ENCODE measurements around the gene UNG. TPM values are rescaled to one million over a fixed set of nuclear protein-coding genes. Genes with fewer than 3 reads are reported as not detected.

UNG gene
- total RNA-seq, 1 experiment from 2014 or later: 67.5 TPM

DNA sequence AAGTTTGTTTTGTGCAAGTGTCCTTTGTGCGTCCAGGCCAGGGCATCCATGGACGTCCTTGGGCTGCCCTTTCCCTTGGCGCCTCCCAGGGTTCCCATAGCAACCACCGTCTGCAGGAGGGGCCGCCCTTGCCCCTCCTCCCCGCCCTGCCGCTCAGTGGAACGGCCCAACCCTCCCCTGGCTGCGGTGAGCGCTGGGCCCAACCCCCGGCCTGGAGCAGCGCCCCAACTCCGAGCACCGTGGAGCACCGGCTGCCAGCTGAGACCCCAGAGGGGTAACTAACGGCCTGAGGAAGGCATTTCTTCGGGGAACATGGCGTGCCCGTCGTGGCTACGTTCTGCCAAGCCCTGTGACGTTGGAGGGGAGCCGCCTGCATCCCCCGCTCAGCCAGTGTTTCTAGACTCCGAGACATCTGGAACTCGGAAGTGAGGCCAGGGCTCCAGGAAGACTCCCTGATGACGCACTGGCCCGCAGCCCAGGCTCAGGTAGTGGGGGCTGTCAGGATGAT lies 13.6 kb downstream of the UNG start:
- Histone ChIP-seq H3K27me3 (no peaks in the 10 kb centered on the region), H3K4me3 (no peak overlapping the region), H3K36me3 (peaks cover 23% of the 10 kb centered on the region), H3K9me3 (no peaks in the 10 kb centered on the region)
- DNase-seq: no peak

DNA sequence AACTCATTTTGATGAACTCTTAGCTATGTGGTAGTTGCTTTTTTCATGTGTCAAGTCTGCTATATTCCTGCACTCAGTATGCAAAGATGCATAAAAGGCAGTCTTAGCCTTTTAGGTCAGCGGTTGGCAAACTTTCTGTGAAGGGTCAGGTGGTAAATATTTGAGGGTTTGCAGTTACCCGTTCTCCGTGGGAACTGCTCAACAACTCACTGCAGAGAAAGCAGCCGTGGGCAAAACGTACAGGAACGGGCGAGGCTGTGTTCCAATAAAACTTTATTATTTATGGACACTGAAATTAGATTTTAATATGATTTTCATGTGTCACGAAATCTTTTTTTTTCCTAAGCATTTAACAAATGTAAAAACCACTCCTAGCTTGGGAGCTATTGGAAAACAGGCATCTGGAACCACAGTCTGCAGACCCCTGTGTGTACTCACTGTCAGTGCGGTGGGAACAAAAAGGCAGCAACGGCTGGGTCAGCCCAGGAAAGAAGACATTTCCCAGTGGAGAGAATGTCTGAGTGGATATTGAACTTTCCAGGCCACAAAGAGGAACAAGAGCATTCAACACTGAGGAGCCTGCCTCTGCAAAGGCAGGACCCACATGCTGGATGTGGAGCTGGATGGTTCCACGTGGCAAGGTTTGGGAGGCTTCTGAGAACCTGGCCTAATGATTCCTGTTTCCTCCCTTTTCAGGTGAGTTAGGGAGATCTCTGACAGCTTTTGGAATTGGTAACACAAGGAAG lies 15.5 kb downstream of the UNG start:
- H3K4me3 ChIP-seq: no peak overlapping the region
- no peaks in the 10 kb centered on the region for H3K27me3 ChIP-seq
- H3K9me3 ChIP-seq: no peaks in the 10 kb centered on the region
- no peak for DNase-seq
- H3K36me3 ChIP-seq: peaks cover 10% of the 10 kb centered on the region

DNA sequence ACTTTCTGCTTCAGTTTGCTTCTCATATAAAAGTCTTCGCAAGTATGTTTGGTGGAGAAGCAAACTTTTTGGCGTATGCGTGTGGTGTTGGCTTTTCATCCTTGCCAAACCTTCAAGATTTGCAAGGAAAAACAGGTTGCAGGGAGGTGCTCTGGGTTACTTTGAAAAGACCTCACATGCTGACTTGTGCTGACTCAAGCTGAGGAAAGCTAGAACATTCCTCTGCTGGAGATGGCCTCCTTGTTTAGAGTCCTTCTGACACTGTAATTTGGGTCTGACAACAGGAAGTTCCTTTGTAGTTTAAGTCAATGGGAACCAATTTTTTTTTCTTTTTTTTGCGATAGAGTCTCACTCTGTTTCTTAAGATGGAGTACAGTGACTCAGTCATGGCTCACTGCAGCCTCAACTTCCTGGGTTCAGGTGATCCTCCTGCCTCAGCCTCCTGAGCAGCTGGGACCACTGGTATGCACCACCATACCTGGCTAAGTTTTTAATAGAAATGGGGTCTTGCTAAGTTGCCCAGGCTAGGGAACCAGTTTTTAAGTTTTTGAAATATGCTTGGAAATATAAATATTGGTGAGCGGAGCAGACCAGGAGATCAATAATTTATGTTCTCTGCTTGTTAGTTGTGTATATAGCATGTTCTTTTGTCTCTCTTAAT lies 16.4 kb downstream of the UNG start:
- Histone ChIP-seq H3K36me3 (peaks cover 3% of the 10 kb centered on the region), H3K9me3 (no peaks in the 10 kb centered on the region), H3K4me3 (no peak overlapping the region), H3K27me3 (no peaks in the 10 kb centered on the region)
- DNase-seq: no peak

DNA sequence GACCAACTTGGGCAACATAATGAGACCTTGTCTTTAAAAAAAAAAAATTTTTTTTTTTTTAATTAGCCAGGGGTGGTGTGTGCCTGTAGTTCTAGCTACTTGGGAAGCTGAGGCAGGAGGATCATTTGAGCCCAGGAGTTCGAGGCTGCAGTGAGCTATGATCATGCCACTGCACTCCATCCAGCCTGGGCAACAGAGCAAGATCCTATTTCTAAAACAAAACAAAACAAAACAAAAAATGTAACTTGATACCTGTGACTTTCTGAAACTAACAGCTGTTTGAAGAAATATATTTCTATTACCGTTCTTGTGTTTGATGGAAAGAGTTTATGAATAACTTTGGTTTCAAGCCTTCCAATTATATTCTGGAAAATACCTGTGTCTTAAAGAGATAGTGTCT lies 17.2 kb downstream of the UNG start:
- Histone ChIP-seq H3K9me3 (no peaks in the 10 kb centered on the region), H3K36me3 (no peaks in the 10 kb centered on the region; the same call in none of the 2 replicates), H3K27me3 (no peaks in the 10 kb centered on the region), H3K4me3 (no peak overlapping the region)
- no peak for DNase-seq

DNA sequence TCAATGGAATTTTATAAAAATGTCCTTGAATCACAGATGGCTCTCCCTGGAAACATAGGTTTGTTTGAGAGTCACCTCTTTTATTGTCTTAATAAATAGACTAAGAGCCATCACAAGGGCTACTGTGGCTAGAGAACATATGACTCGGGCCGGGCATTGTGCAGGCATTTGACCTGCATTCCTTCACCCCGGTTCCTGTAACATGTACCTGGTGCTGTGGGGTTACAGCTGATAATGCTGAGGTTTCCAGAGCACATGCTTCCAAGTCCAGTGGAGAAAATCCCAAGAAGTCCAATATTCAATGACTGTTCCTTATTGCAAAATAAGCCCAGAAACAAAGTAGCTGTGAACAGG lies 18.0 kb downstream of the UNG start:
- H3K36me3 ChIP-seq: no peaks in the 10 kb centered on the region; the same call in 1 of the 2 replicates
- DNase-seq: no peak
- no peak overlapping the region for H3K4me3 ChIP-seq
- no peaks in the 10 kb centered on the region for H3K27me3 ChIP-seq
- no peaks in the 10 kb centered on the region for H3K9me3 ChIP-seq

DNA sequence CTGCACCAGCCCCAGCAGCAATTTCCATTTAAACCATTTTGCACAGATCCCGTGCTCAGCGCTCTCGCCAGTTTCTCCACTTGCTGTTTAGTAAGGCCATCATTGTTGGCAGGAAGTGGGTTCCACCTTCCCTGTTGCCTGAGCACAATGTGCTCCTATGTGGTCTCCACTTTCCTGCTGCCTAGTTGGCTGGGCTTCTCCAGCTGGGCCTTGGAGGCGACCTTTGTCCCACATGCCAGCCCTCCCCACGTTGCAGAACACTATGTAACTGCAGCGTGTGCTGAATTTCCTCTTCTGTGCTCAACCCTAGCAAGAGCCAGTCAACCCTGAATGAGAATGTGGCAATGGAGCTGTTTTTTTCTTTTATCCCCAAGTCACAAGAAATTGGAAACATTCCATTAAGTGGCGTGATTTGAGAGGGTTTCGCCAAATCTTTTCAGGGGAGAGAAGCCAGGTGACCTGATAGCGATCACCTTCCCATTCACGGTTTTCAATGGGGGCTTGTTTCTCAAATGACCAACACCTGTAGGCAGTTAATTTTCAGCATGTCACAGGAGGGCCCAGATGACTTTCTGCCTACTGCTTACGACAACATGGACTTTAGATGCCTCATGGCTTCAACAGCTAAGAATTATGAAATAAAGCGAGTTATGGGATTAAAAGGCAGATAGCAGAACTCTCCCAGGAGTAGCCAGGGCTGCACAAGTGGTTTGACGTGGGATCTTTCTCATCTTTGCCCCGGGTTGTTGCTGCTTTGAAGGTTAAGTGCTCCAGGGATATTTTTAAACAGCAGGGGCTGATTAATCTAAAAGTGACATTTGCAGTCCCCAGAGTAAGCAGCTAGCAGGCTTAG lies 18.6 kb downstream of the UNG start, which contains the start of gene ACACB:
Gene ACACB, plus strand, starts transcription at position 830 of the 853 bp plus-strand sequence. CDS start 22,819 bp downstream, outside the sequence.
- Histone ChIP-seq H3K36me3 (no peaks in the 10 kb centered on the region; the same call in 1 of the 2 replicates), H3K27me3 (no peaks in the 10 kb centered on the region), H3K9me3 (no peaks in the 10 kb centered on the region), H3K4me3 (no peak within 1 kb of the TSS)
- no peak for DNase-seq

DNA sequence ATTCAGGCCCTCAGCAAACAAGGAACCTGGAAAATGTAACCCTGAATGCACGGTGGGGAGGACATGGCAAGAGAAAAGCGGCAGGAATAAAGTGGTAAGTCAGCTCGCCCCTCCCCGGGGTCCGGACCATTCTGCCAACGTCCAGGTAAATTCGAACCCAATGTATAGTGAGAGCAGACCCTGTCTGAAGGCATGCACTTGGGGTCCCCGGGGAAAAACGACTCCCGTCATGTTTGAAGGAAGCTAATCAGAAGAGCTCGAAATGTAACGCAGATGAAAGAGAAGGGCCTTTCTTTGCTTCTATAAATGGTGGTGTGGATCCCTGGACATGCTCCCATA lies 19.2 kb downstream of the UNG start:
- H3K36me3 ChIP-seq: no peaks in the 10 kb centered on the region; the same call in 1 of the 2 replicates
- H3K27me3 ChIP-seq: no peaks in the 10 kb centered on the region
- no peak overlapping the region for H3K4me3 ChIP-seq
- DNase-seq: no peak
- no peaks in the 10 kb centered on the region for H3K9me3 ChIP-seq

DNA sequence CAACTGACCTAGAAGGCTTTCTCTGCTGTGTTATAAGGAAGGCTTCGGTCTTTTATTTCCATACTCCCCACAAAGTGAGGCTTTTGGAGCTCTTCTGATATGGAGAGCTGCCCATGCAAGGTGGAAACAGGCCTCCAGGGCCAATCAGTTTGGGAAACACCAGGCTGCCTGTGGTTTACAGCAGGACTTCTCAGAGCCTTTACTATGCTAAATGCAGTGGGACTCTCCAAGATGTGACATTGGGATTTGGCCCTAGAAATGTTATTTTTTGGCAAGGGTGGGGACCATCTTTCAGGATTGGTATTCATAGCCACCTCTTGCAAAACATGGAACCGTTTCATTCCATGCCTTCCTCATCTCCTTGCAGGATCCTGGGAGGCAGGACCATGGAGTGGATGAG lies 22.7 kb downstream of the UNG start:
- no peaks in the 10 kb centered on the region for H3K9me3 ChIP-seq
- no peaks in the 10 kb centered on the region for H3K27me3 ChIP-seq
- H3K4me3 ChIP-seq: no peak overlapping the region
- no peaks in the 10 kb centered on the region for H3K36me3 ChIP-seq
- DNase-seq: no peak

DNA sequence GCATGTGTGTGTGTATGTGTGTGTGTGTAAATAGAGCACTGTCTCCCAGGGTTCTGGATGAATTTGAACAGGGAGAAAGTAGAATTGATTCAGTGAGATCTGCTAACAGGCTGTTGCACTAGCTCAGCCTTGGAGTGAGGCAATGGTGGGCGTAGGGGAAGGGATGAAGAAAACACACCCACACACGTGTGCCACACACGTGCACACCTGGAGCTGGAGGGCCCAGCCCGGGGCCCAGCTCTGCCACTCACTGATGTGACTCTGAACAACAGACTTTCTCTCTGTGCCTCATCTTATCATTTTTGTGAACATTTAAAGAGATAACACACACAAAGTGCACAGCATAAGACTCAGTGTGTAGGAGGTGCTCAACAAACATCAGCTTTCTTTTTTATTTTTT lies 23.2 kb downstream of the UNG start:
- Histone ChIP-seq H3K27me3 (no peaks in the 10 kb centered on the region), H3K4me3 (no peak overlapping the region), H3K9me3 (no peaks in the 10 kb centered on the region), H3K36me3 (no peaks in the 10 kb centered on the region)
- DNase-seq: no peak

DNA sequence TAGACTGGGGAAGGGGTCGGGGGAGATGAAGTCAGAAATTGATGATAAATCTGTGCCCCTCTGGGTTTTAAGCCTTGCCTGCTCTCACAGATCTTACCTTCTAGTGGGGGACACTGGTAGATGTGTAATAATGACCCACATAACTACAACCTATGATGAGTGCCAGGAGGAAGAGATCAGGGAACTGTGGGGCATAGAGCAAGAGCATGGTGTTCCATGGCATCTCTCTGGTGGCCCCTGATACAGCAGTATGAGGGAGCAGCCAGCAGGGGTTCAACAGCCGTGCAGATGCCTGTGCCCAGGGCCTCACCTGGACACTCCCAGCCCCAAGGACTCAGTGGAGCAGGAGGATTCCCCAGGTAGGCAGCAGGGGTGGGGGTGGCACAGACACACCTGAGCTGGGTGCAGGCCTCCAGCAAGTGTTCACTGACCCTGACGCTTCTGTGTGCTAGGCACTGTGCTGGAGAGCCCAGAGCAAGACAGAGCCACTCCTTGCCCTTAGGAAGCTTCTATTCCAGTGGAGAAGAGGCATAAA lies 24.0 kb downstream of the UNG start:
- DNase-seq: no peak
- Histone ChIP-seq H3K36me3 (no peaks in the 10 kb centered on the region), H3K4me3 (no peak overlapping the region), H3K9me3 (no peaks in the 10 kb centered on the region), H3K27me3 (no peaks in the 10 kb centered on the region)

DNA sequence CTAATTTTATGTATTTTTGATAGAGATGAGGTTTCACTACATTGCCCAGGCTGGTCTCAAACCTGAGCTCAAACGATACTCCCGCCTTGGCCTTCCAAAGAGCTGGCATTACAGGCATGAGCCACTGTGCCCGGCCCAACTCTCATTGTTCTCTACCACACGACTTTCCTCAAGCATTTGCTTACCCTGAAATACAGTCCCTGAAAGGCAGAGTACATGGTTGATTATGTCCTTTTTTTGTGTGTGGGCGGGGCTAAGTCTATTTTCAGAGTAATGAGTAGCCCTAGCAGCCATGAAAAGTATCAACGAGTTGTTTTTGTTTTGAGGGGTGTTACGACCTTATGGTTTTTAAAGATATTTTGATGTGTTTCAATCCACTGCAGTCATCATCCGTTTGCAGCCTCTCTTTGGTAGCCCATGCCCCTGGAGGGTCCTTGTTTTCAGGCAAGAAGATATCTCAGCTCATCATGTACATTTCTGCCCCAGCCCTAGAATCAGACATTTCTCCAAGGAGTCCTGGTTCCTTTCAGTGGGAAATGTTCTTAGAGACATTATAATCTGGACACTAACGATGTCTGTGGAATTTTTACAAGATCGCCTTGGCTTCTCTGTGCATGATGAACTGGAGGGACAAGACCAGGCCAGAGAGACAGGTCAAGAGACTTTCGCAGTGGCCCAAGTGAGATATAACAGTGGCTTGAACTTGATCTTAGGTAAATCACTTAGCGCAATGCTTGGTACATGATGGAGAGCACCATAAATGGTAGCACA lies 27.7 kb downstream of the UNG start:
- H3K9me3 ChIP-seq: no peaks in the 10 kb centered on the region
- no peak overlapping the region for H3K4me3 ChIP-seq
- H3K27me3 ChIP-seq: no peaks in the 10 kb centered on the region
- no peak for DNase-seq
- H3K36me3 ChIP-seq: no peaks in the 10 kb centered on the region

DNA sequence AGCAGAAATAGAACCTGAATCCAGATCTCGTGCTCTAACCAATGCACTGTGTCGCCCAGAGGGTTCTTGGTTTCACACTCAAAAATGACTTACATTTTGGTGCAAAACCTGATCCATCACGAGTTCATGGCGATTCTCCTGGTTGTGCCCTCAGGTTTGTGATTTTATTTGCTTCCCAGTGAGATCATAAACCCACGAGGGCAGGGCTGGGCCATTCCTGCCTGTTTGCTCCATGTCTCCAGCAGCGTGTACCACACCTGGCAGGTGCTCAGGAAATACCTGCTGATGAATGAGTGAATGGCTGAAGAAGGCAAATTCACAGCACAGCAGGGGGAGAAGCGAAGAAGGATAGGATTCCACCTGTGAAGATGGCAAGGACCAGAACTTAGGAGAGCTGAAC lies 28.4 kb downstream of the UNG start:
- Histone ChIP-seq H3K4me3 (no peak overlapping the region), H3K27me3 (no peaks in the 10 kb centered on the region), H3K36me3 (no peaks in the 10 kb centered on the region), H3K9me3 (no peaks in the 10 kb centered on the region)
- DNase-seq: no peak

DNA sequence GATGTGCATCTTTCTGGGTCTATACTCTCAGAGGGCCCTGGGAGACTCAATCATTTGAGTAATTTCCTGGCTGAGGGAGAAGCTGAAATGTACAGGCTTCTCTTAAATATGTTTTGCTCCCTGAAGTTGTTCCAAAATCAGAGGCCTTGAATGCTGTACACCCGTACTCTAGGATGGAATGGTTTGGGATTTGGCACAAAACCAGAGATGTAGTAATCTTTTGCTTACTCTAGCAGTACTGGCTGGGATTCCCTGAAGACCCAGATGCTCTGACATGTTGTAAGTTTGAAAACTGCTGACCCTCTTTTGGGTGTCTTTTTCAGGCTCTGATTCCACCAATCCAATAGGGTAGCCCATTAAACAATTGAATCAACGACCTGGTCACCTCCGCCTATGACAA lies 29.4 kb downstream of the UNG start:
- Histone ChIP-seq H3K4me3 (no peak overlapping the region), H3K36me3 (no peaks in the 10 kb centered on the region), H3K9me3 (no peaks in the 10 kb centered on the region), H3K27me3 (no peaks in the 10 kb centered on the region)
- no peak for DNase-seq

DNA sequence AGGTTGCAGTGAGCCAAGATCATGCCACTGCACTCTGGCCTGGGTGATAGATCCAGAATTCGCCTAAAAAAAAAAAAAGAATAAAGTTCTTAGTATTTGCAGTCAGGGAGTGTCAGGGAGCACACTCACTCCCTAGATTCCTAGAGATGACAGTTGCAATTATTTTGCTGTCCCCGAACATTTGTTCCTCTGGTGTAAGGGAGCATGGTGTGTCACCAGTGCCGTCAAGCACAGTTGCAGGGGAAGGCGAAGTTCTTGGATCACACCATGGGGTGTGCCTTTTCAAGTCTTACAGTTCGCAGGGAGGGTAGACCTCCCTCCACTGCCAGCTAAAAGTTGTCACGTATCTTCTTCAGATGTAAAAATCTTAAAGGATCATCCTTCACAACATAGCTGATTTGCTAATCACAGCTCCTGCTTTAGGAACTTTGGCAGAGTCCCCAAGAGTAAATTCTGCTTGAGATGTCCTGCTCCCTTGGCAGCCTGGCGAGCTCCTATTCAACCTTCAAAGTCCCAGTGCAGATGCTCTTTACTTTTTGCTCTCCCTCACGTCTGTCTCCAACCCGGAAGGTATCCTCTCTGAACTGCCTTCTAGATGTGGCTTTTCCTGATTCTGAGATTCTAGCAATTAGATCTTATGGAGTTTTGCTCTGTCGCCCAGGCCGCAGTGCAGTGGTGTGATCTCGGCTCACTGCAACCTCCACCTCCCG lies 30.3 kb downstream of the UNG start:
- Histone ChIP-seq H3K4me3 (no peak overlapping the region), H3K27me3 (no peaks in the 10 kb centered on the region), H3K36me3 (no peaks in the 10 kb centered on the region), H3K9me3 (no peaks in the 10 kb centered on the region)
- no peak for DNase-seq

DNA sequence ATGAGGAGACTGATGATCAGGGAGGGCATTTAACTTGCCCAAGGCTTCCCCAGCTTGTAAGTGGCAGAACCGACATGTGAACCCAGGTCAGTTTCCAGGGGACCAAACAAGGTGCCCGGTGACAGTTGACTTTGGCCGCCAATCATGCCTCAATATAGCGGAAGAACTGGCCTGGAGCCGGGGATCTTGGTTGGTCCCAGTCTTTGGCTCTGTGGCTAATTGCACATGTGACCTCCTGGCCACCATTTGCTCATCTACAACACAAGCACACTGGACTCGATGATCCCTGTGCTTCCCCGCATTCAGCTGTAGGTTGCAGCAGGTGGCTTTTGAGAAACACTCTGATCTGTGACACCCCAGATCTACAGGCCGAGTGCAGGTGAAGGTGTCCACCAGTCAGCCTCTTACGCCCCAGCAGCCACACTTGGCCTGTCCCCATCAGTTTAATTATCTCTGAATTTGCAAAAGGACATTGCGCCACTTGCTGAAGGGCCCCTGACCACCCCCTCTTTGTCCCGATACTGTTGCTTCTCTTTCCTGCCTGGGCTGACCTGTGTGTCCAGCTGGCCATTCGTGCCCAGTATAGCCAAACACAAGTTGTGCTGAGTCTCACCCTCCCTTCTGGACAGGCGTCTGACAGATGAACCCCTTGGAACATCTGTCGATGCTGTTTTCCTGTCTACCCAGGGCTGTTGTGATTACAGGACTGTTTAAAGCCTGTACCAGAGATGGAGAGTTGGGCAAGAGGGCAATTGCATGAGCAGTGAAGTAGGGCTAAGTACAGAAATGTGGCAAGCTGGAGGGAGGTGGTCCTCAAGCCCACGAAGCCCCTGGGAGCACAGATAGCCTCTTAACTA lies 33.1 kb downstream of the UNG start:
- no peaks in the 10 kb centered on the region for H3K36me3 ChIP-seq
- no peak overlapping the region for H3K4me3 ChIP-seq
- no peaks in the 10 kb centered on the region for H3K27me3 ChIP-seq
- H3K9me3 ChIP-seq: no peaks in the 10 kb centered on the region
- no peak for DNase-seq
